Activated CD8-positive, alpha-beta T cell treated with anti-CD3 and anti-CD28 coated beads, Interleukin-2, amount 10 ng/mL, durations not matched to agents 7 days and 5 days (primary cell): Measurements from ENCODE around the gene FAM53C. TPM values are rescaled to one million over a fixed set of nuclear protein-coding genes. Genes with fewer than 3 reads are reported as not detected.

Experiments
- ATAC-seq: fragments of 150-1000 bp; cut with Tn5 transposase; one replicate; pipeline ENCODE4 v1.10.0; 2021; ENCODE audit warnings: moderate library complexity
- CTCF ChIA-PET: fragments of 350-600 bp; sonication (Branson Sonifier 250); formaldehyde crosslinking; loops from one replicate; lab custom pipeline; 2021; ENCODE audit warnings: antibody characterized with exemption; lab: Charles Lee
- POLR2A ChIA-PET: fragments of 350-600 bp; sonication (Branson Sonifier 250); formaldehyde crosslinking; loops from one replicate; lab custom pipeline; 2021; ENCODE audit warnings: antibody characterized with exemption; lab: Charles Lee
- DNase-seq: peaks from one replicate; pipeline ENCODE4 v3.0.0-alpha.2; 2020
- H3K27ac Mint-ChIP-seq: one replicate; pipeline ENCODE4 v1.8.0; 2021; ENCODE audit warnings: mild to moderate bottlenecking, mixed read lengths
- H3K27me3 Mint-ChIP-seq: one replicate; pipeline ENCODE4 v1.8.0; 2021; ENCODE audit warnings: low read depth, mixed read lengths
- H3K36me3 Mint-ChIP-seq: one replicate; pipeline ENCODE4 v1.8.0; 2021; ENCODE audit warnings: low read depth, mixed read lengths
- H3K4me1 Mint-ChIP-seq: one replicate; pipeline ENCODE4 v1.8.0; 2021; ENCODE audit warnings: low read depth, mixed read lengths
- H3K4me3 Mint-ChIP-seq: one replicate; pipeline ENCODE4 v1.8.0; 2021; ENCODE audit warnings: mild to moderate bottlenecking, mixed read lengths
- H3K9me3 Mint-ChIP-seq: one replicate; pipeline ENCODE4 v1.8.0; 2022; ENCODE audit warnings: mixed read lengths; ENCODE audit not compliant: insufficient read depth
- total RNA-seq, 2 experiments: library from RNA; stranded (reverse); gene quantifications; one replicate each; pipeline ENCODE4 v1.2.3, GENCODE V29; 2021

Gene FAM53C
- total RNA-seq, 2 experiments from 2014 or later, result 26.9 to 29.9 TPM

GRCh38 chr5:138351517-138351916 is 13.5 kb downstream of the FAM53C start:
- H3K4me1 Mint-ChIP-seq, result peaks cover 45% of the 10 kb centered on the region
- ChIA-PET CTCF (interaction anchor here (0.7 to 7.3 kb wide), 37 partner anchors 15 to 615 kb away, joined by 3 to 430 read pairs (median 5); partner anchors contain the start of genes BRD8, CDC23, CDC25C and EGR1), POLR2A (interaction anchor here (0.6 to 6.9 kb wide), 4 partner anchors 8 to 47 kb away, joined by 3 to 113 read pairs (median 24); partner anchors contain the start of genes CDC25C and FAM53C)
- DNase-seq, result no peak
- ATAC-seq, result no peak
- peak overlapping the region; percentile 40 for H3K27ac Mint-ChIP-seq
- peaks cover 7% of the 10 kb centered on the region for H3K9me3 Mint-ChIP-seq
- H3K4me3 Mint-ChIP-seq, result peak overlapping the region; percentile 61
- peaks cover 43% of the 10 kb centered on the region for H3K36me3 Mint-ChIP-seq
- no peaks in the 10 kb centered on the region for H3K27me3 Mint-ChIP-seq

DNA sequence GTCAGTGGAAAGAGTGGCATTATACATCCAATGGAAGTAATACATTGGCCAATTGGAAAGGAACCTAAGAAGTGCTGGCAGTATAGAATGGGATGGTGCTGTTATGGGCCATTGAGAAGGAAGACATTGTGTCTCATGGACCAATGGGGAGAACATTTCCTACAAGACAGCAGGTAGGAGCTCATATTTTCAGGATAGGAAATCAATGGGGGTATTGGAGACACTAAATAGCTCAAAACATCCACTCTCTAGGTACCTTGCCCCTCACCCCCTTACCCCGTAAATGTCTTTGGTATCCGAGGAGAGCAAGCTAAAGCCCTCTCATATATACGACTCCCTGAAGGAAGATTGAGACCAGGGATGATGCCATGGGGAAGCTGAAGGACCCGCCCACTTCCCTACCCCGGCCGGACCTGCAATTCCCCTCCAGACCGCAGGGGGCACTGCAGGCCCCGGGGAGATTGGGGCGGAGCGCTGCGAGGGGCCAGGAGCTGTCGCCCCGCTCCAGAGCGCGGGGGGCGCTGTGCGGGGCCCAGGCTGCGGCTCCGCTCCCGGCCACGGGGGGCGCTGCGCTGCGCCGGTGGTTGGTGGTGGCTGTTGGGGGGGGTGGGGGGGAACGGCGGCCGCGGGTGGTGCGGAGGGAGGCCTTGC is 14.1 kb downstream of the FAM53C start, which contains the start of gene KDM3B:
TSS of gene KDM3B (plus strand) at position 615 of the 651 bp plus-strand sequence. CDS start 111 bp downstream, outside the sequence.
- Mint-ChIP-seq H3K36me3 (peaks cover 36% of the 10 kb centered on the region), H3K27me3 (no peaks in the 10 kb centered on the region), H3K9me3 (peaks cover 7% of the 10 kb centered on the region), H3K4me3 (peak within 1 kb of the TSS; percentile 94), H3K27ac (peak within 1 kb of the TSS; percentile 96), H3K4me1 (peaks cover 45% of the 10 kb centered on the region)
- peak; percentile 90 for DNase-seq
- CTCF ChIA-PET, result interaction anchor here (0.6 to 7.3 kb wide), 58 partner anchors 9 to 616 kb away, joined by 3 to 430 read pairs (median 4); partner anchors contain the start of genes BRD8, CDC23, CDC25C and EGR1
- POLR2A ChIA-PET, result interaction anchor here (0.6 to 6.9 kb wide), 11 partner anchors 9 to 174 kb away, joined by 3 to 113 read pairs (median 6); partner anchors contain the start of genes BRD8, CDC23, CDC25C and EGR1
- ATAC-seq, result peak; percentile 73

DNA sequence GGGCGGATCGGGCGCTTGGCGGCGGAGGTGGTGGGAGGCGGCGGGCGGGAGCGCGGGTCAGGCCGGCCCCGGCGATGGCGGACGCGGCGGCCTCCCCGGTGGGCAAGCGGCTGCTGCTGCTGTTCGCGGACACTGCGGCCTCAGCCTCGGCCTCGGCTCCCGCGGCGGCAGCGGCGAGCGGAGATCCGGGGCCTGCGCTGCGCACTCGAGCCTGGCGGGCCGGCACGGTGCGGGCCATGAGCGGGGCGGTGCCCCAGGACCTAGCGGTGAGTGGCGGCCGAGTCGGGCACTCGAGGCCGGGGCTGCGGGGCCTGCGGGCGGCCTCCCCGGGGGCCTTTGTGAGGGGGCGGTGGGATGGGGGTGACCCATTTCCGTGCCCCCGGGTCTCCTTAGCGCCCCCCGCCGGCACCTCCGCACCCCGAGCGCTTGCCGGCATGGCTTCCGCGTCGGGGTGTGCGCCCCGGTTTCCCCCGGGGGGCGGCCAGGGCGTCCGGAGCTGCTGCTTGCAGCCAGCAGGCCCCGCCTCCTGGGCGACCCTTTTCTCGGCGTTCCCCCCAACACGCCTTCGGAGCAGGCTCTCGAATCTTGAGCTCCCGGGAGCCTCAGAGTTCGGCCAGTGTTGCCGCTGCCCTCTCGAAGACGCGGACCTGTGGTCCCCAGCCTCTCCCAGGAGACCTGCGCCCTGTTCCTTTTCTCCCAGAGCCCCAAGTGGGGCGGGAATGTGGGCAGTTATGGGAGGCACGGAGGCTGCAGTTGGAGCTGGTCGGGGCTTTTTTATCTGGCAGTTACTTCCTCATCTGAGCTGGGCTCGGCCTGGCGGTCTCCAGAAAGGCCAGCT is 14.9 kb downstream of the FAM53C start:
- DNase-seq (peak; percentile 76), ATAC-seq (peak; percentile 62)
- Mint-ChIP-seq H3K9me3 (peaks cover 7% of the 10 kb centered on the region), H3K4me1 (peaks cover 45% of the 10 kb centered on the region), H3K36me3 (peaks cover 31% of the 10 kb centered on the region), H3K4me3 (peak overlapping the region; percentile 94), H3K27me3 (no peaks in the 10 kb centered on the region), H3K27ac (peak overlapping the region; percentile 96)
- POLR2A ChIA-PET, result interaction anchor here (0.6 to 6.9 kb wide), 18 partner anchors 10 to 174 kb away, joined by 3 to 113 read pairs (median 4); partner anchors contain the start of genes BRD8, CDC23, CDC25C and EGR1
- CTCF ChIA-PET, result interaction anchor here (0.6 to 7.3 kb wide), 71 partner anchors 8 to 593 kb away, joined by 3 to 430 read pairs (median 5); partner anchors contain the start of genes BRD8, CDC23, CDC25C and EGR1

- Mint-ChIP-seq H3K36me3 (peaks cover 31% of the 10 kb centered on the region), H3K4me3 (peak overlapping the region; percentile 94), H3K27me3 (no peaks in the 10 kb centered on the region), H3K9me3 (peaks cover 7% of the 10 kb centered on the region), H3K27ac (peak overlapping the region; percentile 96), H3K4me1 (peaks cover 45% of the 10 kb centered on the region)
- ChIA-PET POLR2A (interaction anchor here (0.6 to 6.9 kb wide), 15 partner anchors 14 to 190 kb away, joined by 3 to 113 read pairs (median 5); partner anchors contain the start of genes BRD8, CDC23, CDC25C and EGR1), CTCF (interaction anchor here (0.6 to 7.3 kb wide), 47 partner anchors 9 to 594 kb away, joined by 3 to 430 read pairs (median 4); partner anchors contain the start of genes BRD8, CDC23, CDC25C and EGR1)
- peak; percentile 60 for DNase-seq
- no peak for ATAC-seq
These were observed 15.6 kb downstream of the FAM53C start for GRCh38 chr5:138353560-138354080.

- H3K27me3 Mint-ChIP-seq, result no peaks in the 10 kb centered on the region
- peak overlapping the region; percentile 96 for H3K27ac Mint-ChIP-seq
- ATAC-seq, result no peak
- H3K4me1 Mint-ChIP-seq, result peaks cover 46% of the 10 kb centered on the region
- peaks cover 7% of the 10 kb centered on the region for H3K9me3 Mint-ChIP-seq
- H3K4me3 Mint-ChIP-seq, result peak overlapping the region; percentile 94
- CTCF ChIA-PET, result interaction anchor here (0.9 to 7.3 kb wide), 19 partner anchors 15 to 575 kb away, joined by 3 to 430 read pairs (median 6); partner anchors contain the start of genes BRD8, CDC23, CDC25C and EGR1
- DNase-seq, result no peak
- H3K36me3 Mint-ChIP-seq, result peaks cover 31% of the 10 kb centered on the region
- POLR2A ChIA-PET, result interaction anchor here (0.6 to 6.9 kb wide), 6 partner anchors 15 to 210 kb away, joined by 3 to 113 read pairs (median 13); partner anchors contain the start of genes BRD8, CDC23, CDC25C and ETF1
These were observed 16.3 kb downstream of the FAM53C start for GRCh38 chr5:138354387-138354786.

- ATAC-seq (peak; percentile 16), DNase-seq (peak; percentile 57)
- Mint-ChIP-seq H3K9me3 (peaks cover 7% of the 10 kb centered on the region), H3K36me3 (peaks cover 30% of the 10 kb centered on the region), H3K4me3 (peak overlapping the region; percentile 94), H3K4me1 (peaks cover 45% of the 10 kb centered on the region), H3K27me3 (no peaks in the 10 kb centered on the region), H3K27ac (no peak overlapping the region)
- ChIA-PET POLR2A (interaction anchor here (0.6 to 6.9 kb wide), 6 partner anchors 16 to 211 kb away, joined by 3 to 113 read pairs (median 13); partner anchors contain the start of genes BRD8, CDC23, CDC25C and ETF1), CTCF (interaction anchor here (0.8 to 7.3 kb wide), 13 partner anchors 15 to 386 kb away, joined by 3 to 430 read pairs (median 5); partner anchors contain the start of genes BRD8, CDC23, CDC25C and EGR1)
These were observed 16.9 kb downstream of the FAM53C start for GRCh38 chr5:138354926-138355378.

- peaks cover 24% of the 10 kb centered on the region for H3K4me1 Mint-ChIP-seq
- CTCF ChIA-PET, result no interaction called here
These were observed 21.6 kb downstream of the FAM53C start for GRCh38 chr5:138359621-138360020.

DNA sequence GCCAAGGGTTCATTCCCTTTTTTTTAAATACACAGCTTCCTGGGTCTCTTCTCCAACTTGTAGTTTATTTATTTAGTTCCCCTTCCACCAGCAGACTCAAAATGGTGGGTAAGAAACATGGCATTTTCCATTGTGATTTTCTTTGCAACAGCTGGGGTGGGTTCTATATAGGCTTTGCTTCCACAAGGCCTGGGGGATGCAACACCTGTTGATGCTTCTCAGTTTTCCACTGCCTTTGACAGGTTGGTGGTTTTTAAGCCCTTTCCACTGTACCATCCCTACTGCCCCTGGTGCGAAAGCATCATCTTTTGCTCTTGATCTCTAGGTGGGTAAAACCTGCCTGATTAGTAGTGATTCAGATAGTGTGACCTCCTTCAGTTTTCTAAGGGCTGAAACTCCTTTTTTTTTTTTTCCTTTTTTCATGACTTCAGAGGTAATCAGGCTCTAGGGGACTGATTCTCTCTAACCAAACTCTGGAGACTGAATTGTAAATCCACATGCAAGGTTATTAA is 22.9 kb downstream of the FAM53C start:
- no peak for DNase-seq
- no peak overlapping the region for H3K27ac Mint-ChIP-seq
- no peaks in the 10 kb centered on the region for H3K27me3 Mint-ChIP-seq
- CTCF ChIA-PET, result interaction anchor here (1.1 kb wide), 1 partner anchor 9 kb away, joined by 5 read pairs; the partner anchor contains the start of gene KDM3B
- no peaks in the 10 kb centered on the region for H3K9me3 Mint-ChIP-seq
- no peak for ATAC-seq
- H3K36me3 Mint-ChIP-seq, result peaks cover 2% of the 10 kb centered on the region
- POLR2A ChIA-PET, result no interaction called here
- H3K4me3 Mint-ChIP-seq, result no peak overlapping the region
- peaks cover 11% of the 10 kb centered on the region for H3K4me1 Mint-ChIP-seq

More at GRCh38 chr5:138359621-138360020, 21.6 kb downstream of the FAM53C start:
- ATAC-seq (no peak), DNase-seq (no peak)
- H3K9me3 Mint-ChIP-seq, result no peaks in the 10 kb centered on the region
- H3K4me3 Mint-ChIP-seq, result no peak overlapping the region
- POLR2A ChIA-PET, result no interaction called here
- no peak overlapping the region for H3K27ac Mint-ChIP-seq
- no peaks in the 10 kb centered on the region for H3K27me3 Mint-ChIP-seq
- peaks cover 10% of the 10 kb centered on the region for H3K36me3 Mint-ChIP-seq

GRCh38 chr5:138364576-138364975 is 26.5 kb downstream of the FAM53C start:
- peaks cover 13% of the 10 kb centered on the region for H3K4me1 Mint-ChIP-seq
- CTCF ChIA-PET, result no interaction called here

GRCh38 chr5:138366632-138367382 is 28.7 kb downstream of the FAM53C start:
- Mint-ChIP-seq H3K4me1 (peaks cover 5% of the 10 kb centered on the region), H3K36me3 (peaks cover 2% of the 10 kb centered on the region), H3K9me3 (no peaks in the 10 kb centered on the region), H3K4me3 (no peak overlapping the region), H3K27me3 (no peaks in the 10 kb centered on the region), H3K27ac (no peak overlapping the region)
- ATAC-seq, result no peak
- DNase-seq, result no peak
- POLR2A ChIA-PET, result no interaction called here
- CTCF ChIA-PET, result interaction anchor here (7.6 kb wide), 1 partner anchor 13 kb away, joined by 89 read pairs; the partner anchor contains the start of gene KDM3B

More at GRCh38 chr5:138364576-138364975, 26.5 kb downstream of the FAM53C start:
- POLR2A ChIA-PET, result interaction anchor here (0.8 kb wide), 1 partner anchor 34 kb away, joined by 3 read pairs; no protein-coding TSS in a partner anchor
- H3K36me3 Mint-ChIP-seq, result peaks cover 2% of the 10 kb centered on the region
- no peak for ATAC-seq
- no peaks in the 10 kb centered on the region for H3K9me3 Mint-ChIP-seq
- H3K27ac Mint-ChIP-seq, result no peak overlapping the region
- DNase-seq, result no peak
- H3K27me3 Mint-ChIP-seq, result no peaks in the 10 kb centered on the region
- no peak overlapping the region for H3K4me3 Mint-ChIP-seq
